IMR-90 (cell line): ENCODE data around the gene TMX3. TPM values are rescaled to one million over a fixed set of nuclear protein-coding genes. Genes with fewer than 3 reads are reported as not detected.

ENCODE experiments used
- ATAC-seq: fragments of 200-7000 bp; cut with Tn5 transposase; 2 replicates; pipeline ENCODE4 v1.9.1; 2020; ENCODE audit warnings: low read depth, mild to moderate bottlenecking, moderate library complexity
- BruUV-seq: library from RNA; stranded (reverse); fragments of 400-500 nt; replicated peaks from 2 replicates; lab custom pipeline; 2021; lab: Mats Ljungman, UMichigan
- CTCF ChIA-PET: fragments of 300-600 bp; formaldehyde crosslinking; extraction: SDS; loops from one replicate; lab custom pipeline; 2021; ENCODE audit warnings: antibody characterized with exemption; lab: Yijun Ruan, JAX
- POLR2A ChIA-PET: fragments of 300-600 bp; sonication (Branson Sonifier 250); formaldehyde crosslinking; loops from one replicate; lab custom pipeline; 2022; ENCODE audit warnings: antibody characterized with exemption; ENCODE audit not compliant: unreplicated experiment; lab: Charles Lee
- DNase-seq: peaks from one replicate; pipeline ENCODE4 v3.0.0; 2013
- H2AFZ ChIP-seq: replicated peaks from 2 replicates; pipeline ENCODE3; 2013; ENCODE audit warnings: low read length, mild to moderate bottlenecking; ENCODE audit not compliant: poor library complexity
- H2AK5ac ChIP-seq: 2 replicates; pipeline ENCODE4 v1.6.1; 2013; ENCODE audit warnings: low read depth, low read length, inconsistent platforms
- H2AK9ac ChIP-seq: replicated peaks from 2 replicates; pipeline ENCODE3; 2013; ENCODE audit warnings: mild to moderate bottlenecking, low read depth, low read length, moderate library complexity; ENCODE audit not compliant: poor library complexity
- H2BK120ac ChIP-seq: 2 replicates; pipeline ENCODE4 v1.6.1; 2013; ENCODE audit warnings: low read depth, low read length, inconsistent platforms
- H2BK15ac ChIP-seq: 3 replicates; pipeline ENCODE4 v1.6.1; 2013; ENCODE audit warnings: low read depth, low read length, inconsistent platforms
- H2BK20ac ChIP-seq: 2 replicates; pipeline ENCODE4 v1.6.1; 2013; ENCODE audit warnings: low read depth, mild to moderate bottlenecking, inconsistent platforms, low read length, moderate library complexity
- H2BK5ac ChIP-seq: 2 replicates; pipeline ENCODE4 v1.6.1; 2013; ENCODE audit warnings: mild to moderate bottlenecking, low read depth, low read length, inconsistent platforms; ENCODE audit not compliant: poor library complexity, severe bottlenecking
- H3K14ac ChIP-seq: replicated peaks from 2 replicates; pipeline ENCODE4 v1.6.1; 2013; ENCODE audit warnings: low read depth, low read length, inconsistent platforms
- H3K18ac ChIP-seq: 2 replicates; pipeline ENCODE4 v1.6.1; 2013; ENCODE audit warnings: low read depth, low read length, control low read depth
- H3K23ac ChIP-seq: 2 replicates; pipeline ENCODE4 v1.6.1; 2013; ENCODE audit warnings: low read depth, low read length, inconsistent platforms
- H3K27ac ChIP-seq: 2 replicates; pipeline ENCODE4 v1.5.1; 2013; ENCODE audit warnings: mild to moderate bottlenecking, control low read depth, low read length; ENCODE audit not compliant: insufficient read depth
- H3K27me3 ChIP-seq: 2 replicates; pipeline ENCODE4 v1.6.1; 2013; ENCODE audit warnings: low read length; ENCODE audit not compliant: control insufficient read depth, insufficient read depth
- H3K36me3 ChIP-seq: 2 replicates; pipeline ENCODE4 v1.6.1; 2013; ENCODE audit warnings: low read length, mixed read lengths; ENCODE audit not compliant: control insufficient read depth, insufficient read depth
- H3K4ac ChIP-seq: 2 replicates; pipeline ENCODE4 v1.6.1; 2013; ENCODE audit warnings: low read depth, low read length, inconsistent platforms
- H3K4me1 ChIP-seq: 2 replicates; pipeline ENCODE4 v1.6.1; 2013; ENCODE audit warnings: low read length, mixed read lengths; ENCODE audit not compliant: control insufficient read depth, insufficient read depth
- H3K4me2 ChIP-seq: 2 replicates; pipeline ENCODE4 v1.6.1; 2013; ENCODE audit warnings: low read depth, mild to moderate bottlenecking, control low read depth, low read length, moderate library complexity
- H3K4me3 ChIP-seq: 2 replicates; pipeline ENCODE4 v1.5.1; 2013; ENCODE audit warnings: low read depth, mild to moderate bottlenecking, control low read depth, low read length, moderate library complexity; ENCODE audit not compliant: insufficient read depth
- H3K56ac ChIP-seq: 2 replicates; pipeline ENCODE4 v1.6.1; 2013; ENCODE audit warnings: low read length, inconsistent platforms; ENCODE audit not compliant: insufficient read depth; ENCODE audit errors: extremely low read depth
- H3K79me1 ChIP-seq, 2 experiments: 2 replicates each; pipeline ENCODE4 v1.6.1; 2013; ENCODE audit warnings: low read length in 2 of 2, inconsistent platforms in 1 of 2, low read depth in 1 of 2
- H3K9ac ChIP-seq: 2 replicates; pipeline ENCODE4 v1.6.1; 2013; ENCODE audit warnings: low read depth, low read length, control low read depth
- H3K9me1 ChIP-seq: 2 replicates; pipeline ENCODE4 v1.6.1; 2013; ENCODE audit warnings: low read length, inconsistent platforms; ENCODE audit not compliant: insufficient read depth
- H3K9me3 ChIP-seq: 2 replicates; pipeline ENCODE4 v1.6.1; 2013; ENCODE audit warnings: low read length; ENCODE audit not compliant: control insufficient read depth, insufficient read depth
- H4K20me1 ChIP-seq: 2 replicates; pipeline ENCODE4 v1.6.1; 2013; ENCODE audit warnings: low read length, inconsistent platforms; ENCODE audit not compliant: insufficient read depth
- H4K5ac ChIP-seq: 2 replicates; pipeline ENCODE4 v1.6.1; 2013; ENCODE audit warnings: mild to moderate bottlenecking, low read depth, low read length, control low read depth
- H4K8ac ChIP-seq, 2 experiments: 2 replicates each; pipeline ENCODE4 v1.6.1; 2013; ENCODE audit warnings: low read depth in 2 of 2, low read length in 2 of 2, control low read depth in 1 of 2, inconsistent platforms in 1 of 2
- H4K91ac ChIP-seq: 2 replicates; pipeline ENCODE4 v1.6.1; 2013; ENCODE audit warnings: low read depth, low read length, inconsistent platforms; ENCODE audit not compliant: insufficient read depth
- BHLHE40 ChIP-seq: fragments of 150-350 bp; IDR thresholded peaks from 2 replicates; pipeline ENCODE4 v1.6.1; 2016; ENCODE audit warnings: mild to moderate bottlenecking, low read depth, low read length
- CEBPB ChIP-seq: IDR thresholded peaks from 2 replicates; pipeline ENCODE4 v1.6.1; 2012; ENCODE audit warnings: low read depth, low read length, improper control_type of control experiment
- CHD1 ChIP-seq: IDR thresholded peaks from 2 replicates; pipeline ENCODE4 v1.6.1; 2012; ENCODE audit warnings: low read depth, low read length, improper control_type of control experiment
- FOS ChIP-seq: fragments of 150-350 bp; IDR thresholded peaks from 2 replicates; pipeline ENCODE4 v1.6.1; 2016; ENCODE audit warnings: low read depth, low read length
- MAFK ChIP-seq: IDR thresholded peaks from 2 replicates; pipeline ENCODE4 v1.6.1; 2012; ENCODE audit warnings: low read depth, low read length, improper control_type of control experiment
- MAZ ChIP-seq: IDR thresholded peaks from 2 replicates; pipeline ENCODE4 v1.6.1; 2012; ENCODE audit warnings: low read depth, mild to moderate bottlenecking, low read length, improper control_type of control experiment, moderate library complexity, borderline replicate concordance
- MXI1 ChIP-seq: IDR thresholded peaks from 2 replicates; pipeline ENCODE4 v1.6.1; 2012; ENCODE audit warnings: low read depth, mild to moderate bottlenecking, low read length, moderate library complexity, borderline replicate concordance
- NFE2L2 ChIP-seq: fragments of 150-350 bp; IDR thresholded peaks from 2 replicates; pipeline ENCODE4 v1.6.1; 2016; ENCODE audit warnings: low read depth, mild to moderate bottlenecking, low read length
- POLR2A ChIP-seq: IDR thresholded peaks from 2 replicates; pipeline ENCODE4 v1.6.1; 2012; ENCODE audit warnings: mild to moderate bottlenecking, low read depth, low read length
- RAD21 ChIP-seq: IDR thresholded peaks from 2 replicates; pipeline ENCODE4 v1.6.1; 2012; ENCODE audit warnings: low read length, improper control_type of control experiment
- RCOR1 ChIP-seq: IDR thresholded peaks from 2 replicates; pipeline ENCODE4 v1.6.1; 2012; ENCODE audit warnings: mild to moderate bottlenecking, low read length, improper control_type of control experiment; ENCODE audit not compliant: insufficient replicate concordance
- RFX5 ChIP-seq: IDR thresholded peaks from 2 replicates; pipeline ENCODE4 v1.8.0; 2012; ENCODE audit warnings: low read depth, mild to moderate bottlenecking, low read length, moderate library complexity
- SMC3 ChIP-seq: fragments of 150-350 bp; IDR thresholded peaks from 2 replicates; pipeline ENCODE4 v1.6.1; 2016; ENCODE audit warnings: low read depth, mild to moderate bottlenecking, antibody characterized with exemption, low read length, moderate library complexity
- WGBS, 2 experiments: methylation state at CpG; one replicate each; pipeline versions ENCODE4 v1.1.5 to v1.1.7; 2013; ENCODE audit warnings: missing lambda C conversion rate in 2 of 2; ENCODE audit not compliant: insufficient read length in 1 of 2; ENCODE audit errors: extremely low coverage in 2 of 2; 5-methylcytosine and 5-hydroxymethylcytosine counted together
- dilution Hi-C: fragments of 300-500 bp; cut with HindIII; formaldehyde crosslinking; loops from one replicate; pipeline ENCODE4 v1.14.3; 2018; ENCODE audit warnings: low sequenced_read_pairs; ENCODE audit not compliant: unreplicated experiment
- in situ Hi-C: fragments of 300-500 bp; cut with MboI; formaldehyde crosslinking; loops from 3 replicates; pipeline ENCODE4 v1.14.3; 2019; ENCODE audit warnings: low sequenced_read_pairs, inconsistent platforms, mixed read lengths
- intact Hi-C: fragments of 100-400 bp; cut with micrococcal nuclease; formaldehyde crosslinking; loops from 2 replicates; pipeline ENCODE4 v1.10.0; 2022
- polyA plus RNA-seq, 3 experiments: library from polyadenylated mRNA; depleted of rRNA; stranded (reverse); fragments of >200 nt; gene quantifications; 2 replicates each; pipeline ENCODE4 v1.2.3, GENCODE V29; 2012; ENCODE audit warnings: low replicate concordance in 1 of 3
- total RNA-seq: library from RNA; depleted of rRNA; stranded (reverse); fragments of >200 nt; gene quantifications from 2 replicates; pipeline ENCODE4 v1.2.3, GENCODE V29; 2012
- TF ChIP-seq, protein P1 (sequence below): conservative IDR thresholded peaks from 2 replicates; pipeline ENCODE4 v1.5.1; 2012; ENCODE audit warnings: mild to moderate bottlenecking, low read depth, low read length, improper control_type of control experiment
- TF ChIP-seq, protein P2 (sequence below): fragments of 150-350 bp; IDR thresholded peaks from 2 replicates; pipeline ENCODE4 v1.6.1; 2017; ENCODE audit warnings: mild to moderate bottlenecking, antibody characterized with exemption, low read length, low read depth
- TF ChIP-seq, protein P3 (sequence below): fragments of 150-350 bp; IDR thresholded peaks from 2 replicates; pipeline ENCODE4 v1.6.1; 2016; ENCODE audit warnings: low read depth, mild to moderate bottlenecking, low read length, moderate library complexity, borderline replicate concordance

TMX3 gene
- total and polyA plus RNA-seq, 2 of the 4 experiments (the other 2 are of a cell fraction): 22.8 to 50.5 TPM

DNA sequence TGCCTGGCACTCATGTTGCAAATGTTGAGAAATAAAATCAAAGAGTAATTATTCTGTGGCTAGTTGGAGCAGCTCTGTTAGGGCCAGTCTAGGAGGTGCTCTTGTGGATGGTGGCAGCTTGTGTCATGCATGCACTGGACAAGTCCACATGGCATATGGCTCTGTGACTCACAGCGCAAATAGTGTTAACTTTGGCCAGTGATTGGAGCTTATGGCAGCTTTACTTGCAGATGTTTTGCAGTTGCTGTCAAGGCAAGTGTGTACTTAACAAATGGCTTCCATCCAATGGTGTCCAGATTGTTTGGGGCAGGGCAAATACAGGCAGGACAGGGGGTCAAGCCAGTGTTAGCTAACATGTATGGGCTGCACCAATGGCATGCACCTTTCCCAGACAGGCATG, 26.1 kb upstream of the TMX3 start:
- no peak overlapping the region for H4K91ac ChIP-seq
- DNase-seq (peak; percentile 7), ATAC-seq (0 out of 2 replicates have a peak, but pooled peaks have one; percentile 21)
- H3K36me3 ChIP-seq: no peaks in the 10 kb centered on the region
- H3K9me3 ChIP-seq: no peaks in the 10 kb centered on the region
- H2BK15ac ChIP-seq: no peak overlapping the region
- H2BK120ac ChIP-seq: peak overlapping the region; percentile 11; the same call in 1 of the 2 replicates
- H2AFZ ChIP-seq: no peak overlapping the region
- intact Hi-C loops (no loop called here), in situ Hi-C loops (no loop called here), dilution Hi-C loops (no loop called here)
- H3K4ac ChIP-seq: no peak overlapping the region
- TF ChIP-seq BHLHE40: no peak
- TF ChIP-seq, protein P1, sequence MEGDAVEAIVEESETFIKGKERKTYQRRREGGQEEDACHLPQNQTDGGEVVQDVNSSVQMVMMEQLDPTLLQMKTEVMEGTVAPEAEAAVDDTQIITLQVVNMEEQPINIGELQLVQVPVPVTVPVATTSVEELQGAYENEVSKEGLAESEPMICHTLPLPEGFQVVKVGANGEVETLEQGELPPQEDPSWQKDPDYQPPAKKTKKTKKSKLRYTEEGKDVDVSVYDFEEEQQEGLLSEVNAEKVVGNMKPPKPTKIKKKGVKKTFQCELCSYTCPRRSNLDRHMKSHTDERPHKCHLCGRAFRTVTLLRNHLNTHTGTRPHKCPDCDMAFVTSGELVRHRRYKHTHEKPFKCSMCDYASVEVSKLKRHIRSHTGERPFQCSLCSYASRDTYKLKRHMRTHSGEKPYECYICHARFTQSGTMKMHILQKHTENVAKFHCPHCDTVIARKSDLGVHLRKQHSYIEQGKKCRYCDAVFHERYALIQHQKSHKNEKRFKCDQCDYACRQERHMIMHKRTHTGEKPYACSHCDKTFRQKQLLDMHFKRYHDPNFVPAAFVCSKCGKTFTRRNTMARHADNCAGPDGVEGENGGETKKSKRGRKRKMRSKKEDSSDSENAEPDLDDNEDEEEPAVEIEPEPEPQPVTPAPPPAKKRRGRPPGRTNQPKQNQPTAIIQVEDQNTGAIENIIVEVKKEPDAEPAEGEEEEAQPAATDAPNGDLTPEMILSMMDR: no peak
- TF ChIP-seq, protein P2, sequence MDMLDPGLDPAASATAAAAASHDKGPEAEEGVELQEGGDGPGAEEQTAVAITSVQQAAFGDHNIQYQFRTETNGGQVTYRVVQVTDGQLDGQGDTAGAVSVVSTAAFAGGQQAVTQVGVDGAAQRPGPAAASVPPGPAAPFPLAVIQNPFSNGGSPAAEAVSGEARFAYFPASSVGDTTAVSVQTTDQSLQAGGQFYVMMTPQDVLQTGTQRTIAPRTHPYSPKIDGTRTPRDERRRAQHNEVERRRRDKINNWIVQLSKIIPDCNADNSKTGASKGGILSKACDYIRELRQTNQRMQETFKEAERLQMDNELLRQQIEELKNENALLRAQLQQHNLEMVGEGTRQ: no peak
- TF ChIP-seq RAD21: no peak
- TF ChIP-seq SMC3: no peak
- no peak for TF ChIP-seq MAZ
- no peak for TF ChIP-seq RCOR1
- TF ChIP-seq CEBPB: no peak
- no peak for TF ChIP-seq NFE2L2
- TF ChIP-seq FOS: no peak
- no peak for TF ChIP-seq MXI1
- TF ChIP-seq POLR2A: no peak
- no peak for TF ChIP-seq CHD1
- no peak for TF ChIP-seq RFX5
- TF ChIP-seq, protein P3, sequence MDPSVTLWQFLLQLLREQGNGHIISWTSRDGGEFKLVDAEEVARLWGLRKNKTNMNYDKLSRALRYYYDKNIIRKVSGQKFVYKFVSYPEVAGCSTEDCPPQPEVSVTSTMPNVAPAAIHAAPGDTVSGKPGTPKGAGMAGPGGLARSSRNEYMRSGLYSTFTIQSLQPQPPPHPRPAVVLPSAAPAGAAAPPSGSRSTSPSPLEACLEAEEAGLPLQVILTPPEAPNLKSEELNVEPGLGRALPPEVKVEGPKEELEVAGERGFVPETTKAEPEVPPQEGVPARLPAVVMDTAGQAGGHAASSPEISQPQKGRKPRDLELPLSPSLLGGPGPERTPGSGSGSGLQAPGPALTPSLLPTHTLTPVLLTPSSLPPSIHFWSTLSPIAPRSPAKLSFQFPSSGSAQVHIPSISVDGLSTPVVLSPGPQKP: no peak
- TF ChIP-seq MAFK: no peak
- H2AK5ac ChIP-seq: no peak overlapping the region
- H3K9me1 ChIP-seq: no peaks in the 10 kb centered on the region
- no peak overlapping the region for H4K8ac ChIP-seq
- H4K5ac ChIP-seq: no peak overlapping the region
- no peak overlapping the region for H3K56ac ChIP-seq
- no peak overlapping the region for H3K4me3 ChIP-seq
- ChIA-PET CTCF (no interaction called here), POLR2A (no interaction called here)
- H4K20me1 ChIP-seq: no peaks in the 10 kb centered on the region
- H3K4me2 ChIP-seq: no peak overlapping the region
- no peak overlapping the region for H3K23ac ChIP-seq
- no peak overlapping the region for H2BK5ac ChIP-seq
- H3K9ac ChIP-seq: no peak overlapping the region
- no peak overlapping the region for H3K14ac ChIP-seq
- H3K79me1 ChIP-seq: no peaks in the 10 kb centered on the region
- no CpG with 5 or more reads among the region's 1 CpG for WGBS, 2 experiments
- H2AK9ac ChIP-seq: no peak overlapping the region
- H3K18ac ChIP-seq: no peak overlapping the region
- no TSS peak for BruUV-seq
- no peak overlapping the region for H2BK20ac ChIP-seq
- no peak overlapping the region for H3K27ac ChIP-seq
- H3K4me1 ChIP-seq: no peaks in the 10 kb centered on the region
- H3K27me3 ChIP-seq: no peaks in the 10 kb centered on the region
